K562 (cell line): ENCODE measurements around the gene FASTK. TPM values are rescaled to one million over a fixed set of nuclear protein-coding genes. Genes with fewer than 3 reads are reported as not detected.

Experiments
- CBFA2T3 ChIP-seq: fragments of 450-650 bp; IDR thresholded peaks from 2 replicates; pipeline ENCODE4 v1.6.1; 2017
- DACH1 ChIP-seq: fragments of 450-650 bp; IDR thresholded peaks from 2 replicates; pipeline ENCODE4 v1.6.1; 2018; ENCODE audit not compliant: partially characterized antibody
- FOXK1 ChIP-seq: sonication (generic); formaldehyde crosslinking; IDR thresholded peaks from 2 replicates; pipeline ENCODE4 v1.8.0; 2022; ENCODE audit warnings: missing genetic modification reagents, mild to moderate bottlenecking, borderline replicate concordance
- PCBP2 ChIP-seq: fragments of 200-400 bp; formaldehyde crosslinking; IDR thresholded peaks from 2 replicates; pipeline ENCODE4 v1.6.1; 2018; ENCODE audit warnings: low read length, low read depth, mild to moderate bottlenecking, moderate library complexity; ENCODE audit not compliant: poor library complexity, severe bottlenecking
- POLR2B ChIP-seq: fragments of 450-650 bp; IDR thresholded peaks from 2 replicates; pipeline ENCODE4 v1.6.1; 2018; ENCODE audit warnings: low read depth; ENCODE audit not compliant: partially characterized antibody
- POLR2H ChIP-seq: IDR thresholded peaks from 2 replicates; pipeline ENCODE4 v1.6.1; 2016; ENCODE audit warnings: missing genetic modification characterization, low read depth, mild to moderate bottlenecking, control low read depth, missing compliant biosample characterization, moderate library complexity
- SMAD4 ChIP-seq: fragments of 250-450 bp; sonication (Bioruptor Pico); conservative IDR thresholded peaks from 2 replicates; pipeline ENCODE4 v1.8.0; 2021; ENCODE audit warnings: inconsistent platforms, mild to moderate bottlenecking, moderate library complexity
- SMARCA4 ChIP-seq: fragments of 450-650 bp; IDR thresholded peaks from 2 replicates; pipeline ENCODE4 v1.6.1; 2016
- SMARCB1 ChIP-seq: IDR thresholded peaks from 2 replicates; pipeline ENCODE4 v1.6.1; 2011; ENCODE audit warnings: improper control_type of control experiment, low read depth; ENCODE audit not compliant: insufficient read length
- SUPT5H ChIP-seq: fragments of 450-650 bp; IDR thresholded peaks from 2 replicates; pipeline ENCODE4 v1.6.1; 2016
- ZC3H8 ChIP-seq: fragments of 450-650 bp; IDR thresholded peaks from 2 replicates; pipeline ENCODE4 v1.6.1; 2017
- ZNF212 ChIP-seq: fragments of 450-650 bp; formaldehyde crosslinking; IDR thresholded peaks from 2 replicates; pipeline ENCODE4 v1.4.0; 2020; ENCODE audit warnings: mild to moderate bottlenecking
- ZNF316 ChIP-seq: fragments of 450-650 bp; IDR thresholded peaks from 2 replicates; pipeline ENCODE4 v1.6.1; 2016
- ZNF347 ChIP-seq: fragments of 450-650 bp; formaldehyde crosslinking; IDR thresholded peaks from 2 replicates; pipeline ENCODE4 v1.4.0; 2020; ENCODE audit warnings: low read depth, mild to moderate bottlenecking, moderate library complexity
- ZNF431 ChIP-seq: sonication (generic); formaldehyde crosslinking; IDR thresholded peaks from 2 replicates; pipeline ENCODE4 v1.8.0; 2022; ENCODE audit warnings: mild to moderate bottlenecking, missing genetic modification reagents
- ZNF589 ChIP-seq: fragments of 200-800 bp; sonication (Bioruptor generic); IDR thresholded peaks from 2 replicates; pipeline ENCODE4 v1.6.1; 2016; ENCODE audit warnings: low read depth, missing genetic modification characterization, missing compliant biosample characterization
- ZNF75A ChIP-seq: fragments of 450-650 bp; formaldehyde crosslinking; IDR thresholded peaks from 2 replicates; pipeline ENCODE4 v1.4.0; 2020; ENCODE audit warnings: mild to moderate bottlenecking
- polyA plus RNA-seq, 8 experiments: library from polyadenylated mRNA; depleted of rRNA in 4 of 8; stranded (reverse) in 5 of 8; unstranded in 3 of 8; fragments of >200 nt; fragmentation: Nextera tagmentation in 2 of 8; fragmentation: Illumina TruSeq in 1 of 8; extraction: Ambion mirVana in 2 of 8; extraction: Trizol in 1 of 8; gene quantifications; 2 replicates each; pipeline versions ENCODE4 v1.2.1 to v1.2.3, GENCODE V29; 2011 to 2014; ENCODE audit warnings: inconsistent platforms in 1 of 8, missing spikeins in 1 of 8
- total RNA-seq, 7 experiments: library from RNA; depleted of rRNA in 6 of 7; stranded (reverse); fragments of >200 nt in 6 of 7; fragmentation: Illumina TruSeq in 2 of 7; extraction: Trizol in 2 of 7; gene quantifications; 2 replicates each; pipeline versions ENCODE4 v1.2.1 to v1.2.3, GENCODE V29; 2011 to 2021; ENCODE audit warnings: low replicate concordance in 1 of 7
- TF ChIP-seq, protein P1 (sequence below): fragments of 250-450 bp; sonication (Bioruptor Pico); IDR thresholded peaks from 2 replicates; pipeline ENCODE4 v1.4.0; 2020
- TF ChIP-seq, protein P2 (sequence below): sonication (generic); formaldehyde crosslinking; IDR thresholded peaks from 2 replicates; pipeline ENCODE4 v1.8.0; 2022; ENCODE audit warnings: mild to moderate bottlenecking, missing genetic modification reagents
- TF ChIP-seq, protein P3 (sequence below), 2 experiments: fragments of 450-650 bp in 1 of 2; sonication (generic) in 1 of 2; formaldehyde crosslinking in 1 of 2; IDR thresholded peaks in 1 of 2; conservative IDR thresholded peaks in 1 of 2; 2 replicates each; pipeline versions ENCODE4 v1.6.1 to v1.8.1; 2016 to 2023; ENCODE audit warnings: mild to moderate bottlenecking in 2 of 2, moderate library complexity in 2 of 2, inconsistent platforms in 1 of 2, missing genetic modification reagents in 1 of 2
- TF ChIP-seq, protein P4 (sequence below): fragments of 250-450 bp; sonication (Bioruptor Pico); IDR thresholded peaks from 2 replicates; pipeline ENCODE4 v1.8.0; 2021; ENCODE audit warnings: moderate library complexity, mild to moderate bottlenecking, inconsistent platforms
- TF ChIP-seq, protein P5 (sequence below): fragments of 450-650 bp; IDR thresholded peaks from 2 replicates; pipeline ENCODE4 v1.6.1; 2016; ENCODE audit warnings: borderline replicate concordance

FASTK gene
- total and polyA plus RNA-seq, 9 of the 15 experiments (the other 6 are each of a cell fraction or from before 2014, with no cell fraction given) = 0.51 to 150 (median 48.2) TPM

DNA sequence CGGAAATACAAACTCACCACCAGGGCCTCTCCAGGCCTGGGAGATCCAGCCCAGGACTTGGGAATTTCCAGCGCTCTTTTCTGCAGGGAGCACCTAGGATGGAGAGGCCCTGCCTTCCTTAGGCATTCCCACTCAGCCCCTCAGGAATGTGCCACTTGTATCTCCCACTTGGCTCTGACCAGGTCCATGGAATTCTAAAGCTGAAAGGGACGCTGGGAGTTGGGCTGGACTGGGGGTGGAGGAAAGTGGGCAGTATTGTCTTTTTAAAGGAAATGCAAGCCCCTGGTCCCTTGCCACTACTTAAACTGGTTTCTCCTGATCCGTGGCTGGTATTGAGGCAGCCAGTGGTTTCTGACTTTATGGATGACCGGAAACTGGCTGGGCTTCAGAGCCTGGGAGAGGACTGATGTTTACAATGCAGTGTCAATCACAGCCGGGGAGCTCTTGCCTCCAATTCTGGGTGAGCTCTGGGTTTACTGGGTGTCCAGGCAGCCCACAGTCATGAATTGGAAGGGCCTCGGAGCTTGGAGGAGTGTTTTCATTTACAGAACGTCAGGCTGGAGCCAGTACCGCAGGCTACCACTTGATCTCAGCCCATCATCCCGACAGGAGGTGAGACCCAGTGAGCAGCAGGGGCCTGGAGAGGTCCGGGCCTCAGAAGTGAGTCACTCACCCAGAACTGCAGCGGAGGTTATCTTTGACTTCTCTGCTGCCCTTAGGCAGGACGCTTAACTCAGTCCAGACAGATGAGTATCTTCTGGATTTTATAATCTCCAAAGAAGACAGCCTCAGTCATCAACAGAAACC, 32.9 kb upstream of the FASTK start (continued):
- TF ChIP-seq, protein P1, sequence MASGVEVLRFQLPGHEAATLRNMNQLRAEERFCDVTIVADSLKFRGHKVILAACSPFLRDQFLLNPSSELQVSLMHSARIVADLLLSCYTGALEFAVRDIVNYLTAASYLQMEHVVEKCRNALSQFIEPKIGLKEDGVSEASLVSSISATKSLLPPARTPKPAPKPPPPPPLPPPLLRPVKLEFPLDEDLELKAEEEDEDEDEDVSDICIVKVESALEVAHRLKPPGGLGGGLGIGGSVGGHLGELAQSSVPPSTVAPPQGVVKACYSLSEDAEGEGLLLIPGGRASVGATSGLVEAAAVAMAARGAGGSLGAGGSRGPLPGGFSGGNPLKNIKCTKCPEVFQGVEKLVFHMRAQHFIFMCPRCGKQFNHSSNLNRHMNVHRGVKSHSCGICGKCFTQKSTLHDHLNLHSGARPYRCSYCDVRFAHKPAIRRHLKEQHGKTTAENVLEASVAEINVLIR = no peak
- TF ChIP-seq POLR2B (no peak), ZC3H8 (no peak), POLR2H (no peak), ZNF316 (no peak), ZNF347 (CRISPR knock-in tag) (no peak), ZNF212 (CRISPR knock-in tag) (no peak), SMARCA4 (peak; percentile 75), PCBP2 (no peak), SMAD4 (CRISPR knock-in tag) (peak; percentile 90), SUPT5H (no peak), SMARCB1 (no peak), FOXK1 (CRISPR knock-in tag) (no peak), DACH1 (no peak), ZNF589 (CRISPR knock-in tag) (no peak), ZNF75A (CRISPR knock-in tag) (no peak), CBFA2T3 (peak; percentile 77), ZNF431 (CRISPR knock-in tag) (no peak)
- TF ChIP-seq, protein P2, sequence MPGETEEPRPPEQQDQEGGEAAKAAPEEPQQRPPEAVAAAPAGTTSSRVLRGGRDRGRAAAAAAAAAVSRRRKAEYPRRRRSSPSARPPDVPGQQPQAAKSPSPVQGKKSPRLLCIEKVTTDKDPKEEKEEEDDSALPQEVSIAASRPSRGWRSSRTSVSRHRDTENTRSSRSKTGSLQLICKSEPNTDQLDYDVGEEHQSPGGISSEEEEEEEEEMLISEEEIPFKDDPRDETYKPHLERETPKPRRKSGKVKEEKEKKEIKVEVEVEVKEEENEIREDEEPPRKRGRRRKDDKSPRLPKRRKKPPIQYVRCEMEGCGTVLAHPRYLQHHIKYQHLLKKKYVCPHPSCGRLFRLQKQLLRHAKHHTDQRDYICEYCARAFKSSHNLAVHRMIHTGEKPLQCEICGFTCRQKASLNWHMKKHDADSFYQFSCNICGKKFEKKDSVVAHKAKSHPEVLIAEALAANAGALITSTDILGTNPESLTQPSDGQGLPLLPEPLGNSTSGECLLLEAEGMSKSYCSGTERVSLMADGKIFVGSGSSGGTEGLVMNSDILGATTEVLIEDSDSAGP (CRISPR knock-in tag) = no peak
- TF ChIP-seq, protein P3, sequence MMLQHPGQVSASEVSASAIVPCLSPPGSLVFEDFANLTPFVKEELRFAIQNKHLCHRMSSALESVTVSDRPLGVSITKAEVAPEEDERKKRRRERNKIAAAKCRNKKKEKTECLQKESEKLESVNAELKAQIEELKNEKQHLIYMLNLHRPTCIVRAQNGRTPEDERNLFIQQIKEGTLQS (IDR thresholded peaks at IDR 0.05) = peak; percentile 68
- TF ChIP-seq, protein P3 (CRISPR knock-in tag; conservative IDR thresholded peaks at IDR 0.05) = no peak
- TF ChIP-seq, protein P4, sequence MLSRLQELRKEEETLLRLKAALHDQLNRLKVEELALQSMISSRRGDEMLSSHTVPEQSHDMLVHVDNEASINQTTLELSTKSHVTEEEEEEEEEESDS = no peak
- TF ChIP-seq, protein P5, sequence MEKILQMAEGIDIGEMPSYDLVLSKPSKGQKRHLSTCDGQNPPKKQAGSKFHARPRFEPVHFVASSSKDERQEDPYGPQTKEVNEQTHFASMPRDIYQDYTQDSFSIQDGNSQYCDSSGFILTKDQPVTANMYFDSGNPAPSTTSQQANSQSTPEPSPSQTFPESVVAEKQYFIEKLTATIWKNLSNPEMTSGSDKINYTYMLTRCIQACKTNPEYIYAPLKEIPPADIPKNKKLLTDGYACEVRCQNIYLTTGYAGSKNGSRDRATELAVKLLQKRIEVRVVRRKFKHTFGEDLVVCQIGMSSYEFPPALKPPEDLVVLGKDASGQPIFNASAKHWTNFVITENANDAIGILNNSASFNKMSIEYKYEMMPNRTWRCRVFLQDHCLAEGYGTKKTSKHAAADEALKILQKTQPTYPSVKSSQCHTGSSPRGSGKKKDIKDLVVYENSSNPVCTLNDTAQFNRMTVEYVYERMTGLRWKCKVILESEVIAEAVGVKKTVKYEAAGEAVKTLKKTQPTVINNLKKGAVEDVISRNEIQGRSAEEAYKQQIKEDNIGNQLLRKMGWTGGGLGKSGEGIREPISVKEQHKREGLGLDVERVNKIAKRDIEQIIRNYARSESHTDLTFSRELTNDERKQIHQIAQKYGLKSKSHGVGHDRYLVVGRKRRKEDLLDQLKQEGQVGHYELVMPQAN = no peak
